Measurements from ENCODE around the gene ZBTB8B. TPM values are rescaled to one million over a fixed set of nuclear protein-coding genes. Genes with fewer than 3 reads are reported as not detected.

The ZBTB8B gene
- total RNA-seq, 1 donor from 2014 or later: 0.30 TPM

- Mint-ChIP-seq H3K4me3 (ENCODE audit: unreplicated experiment) (no peak overlapping the region), H3K9me3 (ENCODE audit: low read depth) (peaks cover 2% of the 10 kb centered on the region), H3K27me3 (ENCODE audit: low read depth) (no peaks in the 10 kb centered on the region), H3K4me1 (ENCODE audit: low read depth) (peaks cover 24% of the 10 kb centered on the region), H3K27ac (ENCODE audit: unreplicated experiment) (no peak overlapping the region), H3K36me3 (ENCODE audit: low read depth) (no peaks in the 10 kb centered on the region)
- TF ChIP-seq CTCF (IDR thresholded peaks at IDR 0.05): no peak
- no peak for DNase-seq (ENCODE audit: low spot score)
These were observed 20.8 kb downstream of the ZBTB8B start for GRCh38 chr1:32485554-32486255.

GRCh38 chr1:32486463-32487113 is 21.7 kb downstream of the ZBTB8B start:
- no peak overlapping the region for H3K27ac Mint-ChIP-seq (ENCODE audit: unreplicated experiment)
- DNase-seq (ENCODE audit: low spot score): no peak
- peaks cover 24% of the 10 kb centered on the region for H3K4me1 Mint-ChIP-seq (ENCODE audit: low read depth)
- H3K4me3 Mint-ChIP-seq (ENCODE audit: unreplicated experiment): no peak overlapping the region
- peaks cover 2% of the 10 kb centered on the region for H3K9me3 Mint-ChIP-seq (ENCODE audit: low read depth)
- no peaks in the 10 kb centered on the region for H3K36me3 Mint-ChIP-seq (ENCODE audit: low read depth)
- no peak for TF ChIP-seq CTCF (IDR thresholded peaks at IDR 0.05)
- H3K27me3 Mint-ChIP-seq (ENCODE audit: low read depth): no peaks in the 10 kb centered on the region

DNA sequence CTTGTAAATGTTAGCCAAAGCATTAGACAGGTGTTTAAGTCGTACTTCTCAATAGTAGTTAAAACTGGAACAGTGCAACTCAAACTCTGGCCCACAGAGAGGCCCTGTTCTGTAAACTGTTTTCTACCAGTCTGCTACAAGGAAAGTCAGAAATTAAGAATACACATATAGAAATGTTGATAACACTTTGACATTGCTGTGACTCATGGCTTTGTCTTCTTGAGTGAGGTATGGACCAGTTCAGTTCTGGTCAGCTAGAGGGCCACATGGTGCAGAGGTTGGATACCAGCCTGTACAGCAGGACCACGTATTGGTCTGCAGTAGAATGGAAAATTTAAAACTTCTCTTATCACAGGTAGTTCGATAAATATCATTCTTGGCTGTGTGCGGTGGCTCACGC is 22.3 kb downstream of the ZBTB8B start:
- no peak overlapping the region for H3K4me3 Mint-ChIP-seq (ENCODE audit: unreplicated experiment)
- H3K36me3 Mint-ChIP-seq (ENCODE audit: low read depth): no peaks in the 10 kb centered on the region
- peaks cover 24% of the 10 kb centered on the region for H3K4me1 Mint-ChIP-seq (ENCODE audit: low read depth)
- TF ChIP-seq CTCF (IDR thresholded peaks at IDR 0.05): no peak
- H3K27ac Mint-ChIP-seq (ENCODE audit: unreplicated experiment): no peak overlapping the region
- peaks cover 2% of the 10 kb centered on the region for H3K9me3 Mint-ChIP-seq (ENCODE audit: low read depth)
- no peak for DNase-seq (ENCODE audit: low spot score)
- H3K27me3 Mint-ChIP-seq (ENCODE audit: low read depth): no peaks in the 10 kb centered on the region

- TF ChIP-seq CTCF (IDR thresholded peaks at IDR 0.05): no peak
- Mint-ChIP-seq H3K36me3 (ENCODE audit: low read depth) (no peaks in the 10 kb centered on the region), H3K9me3 (ENCODE audit: low read depth) (no peaks in the 10 kb centered on the region), H3K4me3 (ENCODE audit: unreplicated experiment) (no peak overlapping the region), H3K4me1 (ENCODE audit: low read depth) (peaks cover 36% of the 10 kb centered on the region), H3K27ac (ENCODE audit: unreplicated experiment) (no peak overlapping the region), H3K27me3 (ENCODE audit: low read depth) (no peaks in the 10 kb centered on the region)
- DNase-seq (ENCODE audit: low spot score): no peak
These were observed 25.0 kb downstream of the ZBTB8B start for GRCh38 chr1:32489774-32490454.

- Mint-ChIP-seq H3K9me3 (ENCODE audit: low read depth) (no peaks in the 10 kb centered on the region), H3K27me3 (ENCODE audit: low read depth) (no peaks in the 10 kb centered on the region), H3K36me3 (ENCODE audit: low read depth) (no peaks in the 10 kb centered on the region), H3K4me3 (ENCODE audit: unreplicated experiment) (no peak overlapping the region), H3K27ac (ENCODE audit: unreplicated experiment) (no peak overlapping the region), H3K4me1 (ENCODE audit: low read depth) (peaks cover 41% of the 10 kb centered on the region)
- DNase-seq (ENCODE audit: low spot score): no peak
- no peak for TF ChIP-seq CTCF (IDR thresholded peaks at IDR 0.05)
These were observed 26.5 kb downstream of the ZBTB8B start for GRCh38 chr1:32491386-32491785.
